Measurements from ENCODE around the gene ANGPTL4.
A peak's percentile ranks its signal among the peaks of the same experiment; 100 is the strongest.
"Not testable (repeated sequence)": the region's sequence is repeated elsewhere in the genome, so short reads cannot be mapped to it uniquely, and the experiment has no call there.

The ANGPTL4 gene

GRCh38 chr19:8366121-8366581, 2.2 kb downstream of the ANGPTL4 start:
- no peak for DNase-seq

- no peak for DNase-seq
These were observed 3.0 kb downstream of the ANGPTL4 start for GRCh38 chr19:8366961-8367326.

- DNase-seq, result no peak
These were observed 3.5 kb downstream of the ANGPTL4 start for GRCh38 chr19:8367327-8368001.

- no peak for DNase-seq
These were observed 6.4 kb downstream of the ANGPTL4 start for GRCh38 chr19:8370176-8371010.

- no peak for DNase-seq
These were observed 7.3 kb downstream of the ANGPTL4 start for GRCh38 chr19:8371011-8371804.

- no peak for DNase-seq
These were observed 10.2 kb downstream of the ANGPTL4 start for GRCh38 chr19:8373867-8374813.

GRCh38 chr19:8375766-8376165, 11.8 kb downstream of the ANGPTL4 start:
- not testable (repeated sequence) for DNase-seq

- DNase-seq, result not testable (repeated sequence)
These were observed 12.5 kb downstream of the ANGPTL4 start for GRCh38 chr19:8376373-8376974.

GRCh38 chr19:8377598-8377997, 13.6 kb downstream of the ANGPTL4 start:
- no peak for DNase-seq

GRCh38 chr19:8379156-8379891, 15.4 kb downstream of the ANGPTL4 start:
- DNase-seq, result not testable (repeated sequence)

- not testable (repeated sequence) for DNase-seq
These were observed 20.6 kb downstream of the ANGPTL4 start for GRCh38 chr19:8384569-8384968.

- not testable (repeated sequence) for DNase-seq
These were observed 21.1 kb downstream of the ANGPTL4 start for GRCh38 chr19:8385103-8385502.

- not testable (repeated sequence) for DNase-seq
These were observed 21.6 kb downstream of the ANGPTL4 start for GRCh38 chr19:8385566-8385965.

GRCh38 chr19:8386419-8386818, 22.5 kb downstream of the ANGPTL4 start:
- not testable (repeated sequence) for DNase-seq

GRCh38 chr19:8386990-8387389, 23.0 kb downstream of the ANGPTL4 start:
- DNase-seq, result no peak

- no peak for DNase-seq
These were observed 24.0 kb downstream of the ANGPTL4 start for GRCh38 chr19:8387688-8388611.

- no peak for DNase-seq
These were observed 24.6 kb downstream of the ANGPTL4 start for GRCh38 chr19:8388612-8388958.

- DNase-seq, result peak; percentile 100
These were observed 26.1 kb downstream of the ANGPTL4 start, which contains the start of gene RAB11B for GRCh38 chr19:8389891-8390616. RAB11B (plus strand) TSS chr19:8390360; CDS start chr19:8390417, 57 bp downstream.

GRCh38 chr19:8390617-8390981, 26.6 kb downstream of the ANGPTL4 start:
- DNase-seq, result peak; percentile 46

Data from NCI-H1436 treated with DMSO at 0.1 percent for 48 hours (cell line).